K562 (cell line): ENCODE results near the gene TAS2R40. TPM values are rescaled to one million over a fixed set of nuclear protein-coding genes. Genes with fewer than 3 reads are reported as not detected.

Experiments used
- BCOR ChIP-seq: fragments of 450-650 bp; IDR thresholded peaks from 2 replicates; pipeline ENCODE4 v1.6.1; 2016
- CAMTA2 ChIP-seq: fragments of 250-450 bp; sonication (Bioruptor Pico); conservative IDR thresholded peaks from 2 replicates; pipeline ENCODE4 v1.5.1; 2022
- CHD2 ChIP-seq: IDR thresholded peaks from 2 replicates; pipeline ENCODE4 v1.6.1; 2011; ENCODE audit warnings: low read depth, low read length
- CREB3 ChIP-seq: fragments of 450-650 bp; conservative IDR thresholded peaks from 2 replicates; pipeline ENCODE4 v1.6.1; 2016; ENCODE audit warnings: missing genetic modification characterization, low read depth, mild to moderate bottlenecking, missing compliant biosample characterization, moderate library complexity
- E2F6 ChIP-seq, 2 experiments: IDR thresholded peaks; 2 replicates each; pipeline ENCODE4 v1.6.1; 2011; ENCODE audit warnings: borderline replicate concordance in 1 of 2, control low read depth in 1 of 2, low read depth in 1 of 2, low read length in 1 of 2, mild to moderate bottlenecking in 1 of 2, mixed read lengths in 1 of 2, moderate library complexity in 1 of 2; ENCODE audit not compliant: insufficient read depth in 1 of 2, insufficient read length in 1 of 2, poor library complexity in 1 of 2, severe bottlenecking in 1 of 2; ENCODE audit errors: extremely low read depth in 1 of 2
- GABPA ChIP-seq: fragments of 200-800 bp; sonication (Bioruptor generic); conservative IDR thresholded peaks from 2 replicates; pipeline ENCODE4 v1.6.1; 2016; ENCODE audit warnings: low read depth, missing genetic modification characterization, missing compliant biosample characterization
- HMBOX1 ChIP-seq: sonication (generic); IDR thresholded peaks from 2 replicates; pipeline ENCODE4 v1.6.1; 2016
- HSF4 ChIP-seq: fragments of 250-450 bp; sonication (Bioruptor Pico); IDR thresholded peaks from 2 replicates; pipeline ENCODE4 v2.1.2; 2022; ENCODE audit warnings: mild to moderate bottlenecking, moderate library complexity, borderline replicate concordance
- JUNB ChIP-seq: fragments of 450-650 bp; formaldehyde crosslinking; conservative IDR thresholded peaks from 2 replicates; pipeline ENCODE4 v1.4.0; 2020; ENCODE audit warnings: mild to moderate bottlenecking
- KLF6 ChIP-seq: fragments of 250-450 bp; sonication (Bioruptor Pico); IDR thresholded peaks from 2 replicates; pipeline ENCODE4 v1.4.0; 2020; ENCODE audit warnings: mild to moderate bottlenecking, moderate library complexity, borderline replicate concordance
- LCOR ChIP-seq: sonication (generic); formaldehyde crosslinking; IDR thresholded peaks from 2 replicates; pipeline ENCODE4 v1.8.0; 2022; ENCODE audit warnings: mild to moderate bottlenecking, missing genetic modification reagents
- LEF1 ChIP-seq: fragments of 450-650 bp; IDR thresholded peaks from 2 replicates; pipeline ENCODE4 v1.6.1; 2016; ENCODE audit warnings: mild to moderate bottlenecking
- NBN ChIP-seq: fragments of 450-650 bp; IDR thresholded peaks from 2 replicates; pipeline ENCODE4 v1.6.1; 2016; ENCODE audit warnings: low read depth, mild to moderate bottlenecking
- NONO ChIP-seq, 2 experiments: fragments of 200-400 bp in 1 of 2; fragments of 450-650 bp in 1 of 2; formaldehyde crosslinking in 1 of 2; IDR thresholded peaks; 2 replicates each; pipeline ENCODE4 v1.6.1; 2017; ENCODE audit warnings: low read depth in 2 of 2, mild to moderate bottlenecking in 2 of 2, moderate library complexity in 2 of 2, low read length in 1 of 2
- OTX1 ChIP-seq: fragments of 450-650 bp; formaldehyde crosslinking; IDR thresholded peaks from 2 replicates; pipeline ENCODE4 v1.4.0; 2022; ENCODE audit warnings: mild to moderate bottlenecking
- RBM25 ChIP-seq: fragments of 200-400 bp; formaldehyde crosslinking; IDR thresholded peaks from 2 replicates; pipeline ENCODE4 v1.6.1; 2018; ENCODE audit warnings: low read length, low read depth, moderate library complexity; ENCODE audit not compliant: severe bottlenecking
- TAF1 ChIP-seq: IDR thresholded peaks from 2 replicates; pipeline ENCODE4 v1.6.1; 2011; ENCODE audit warnings: mild to moderate bottlenecking, low read length, moderate library complexity; ENCODE audit not compliant: insufficient read depth, control insufficient read depth, severe bottlenecking; ENCODE audit errors: extremely low read depth
- TAF9B ChIP-seq: fragments of 450-650 bp; IDR thresholded peaks from 2 replicates; pipeline ENCODE4 v1.6.1; 2018; ENCODE audit warnings: mild to moderate bottlenecking; ENCODE audit not compliant: partially characterized antibody
- TEAD1 ChIP-seq, 2 experiments: fragments of 450-650 bp in 1 of 2; sonication (generic) in 1 of 2; formaldehyde crosslinking; IDR thresholded peaks; 2 replicates each; pipeline versions ENCODE4 v1.4.0 to v1.8.0; 2020 to 2022; ENCODE audit warnings: mild to moderate bottlenecking in 2 of 2, missing genetic modification reagents in 1 of 2
- USF1 ChIP-seq: sonication (generic); formaldehyde crosslinking; IDR thresholded peaks from 2 replicates; pipeline ENCODE4 v1.9.0; 2022; ENCODE audit warnings: mild to moderate bottlenecking, missing genetic modification reagents
- ZNF431 ChIP-seq: sonication (generic); formaldehyde crosslinking; IDR thresholded peaks from 2 replicates; pipeline ENCODE4 v1.8.0; 2022; ENCODE audit warnings: mild to moderate bottlenecking, missing genetic modification reagents
- ZNF561 ChIP-seq: fragments of 450-650 bp; formaldehyde crosslinking; conservative IDR thresholded peaks from 2 replicates; pipeline ENCODE4 v1.4.0; 2020; ENCODE audit warnings: mild to moderate bottlenecking, moderate library complexity
- ZNF668 ChIP-seq: fragments of 250-450 bp; sonication (Bioruptor Pico); IDR thresholded peaks from 2 replicates; pipeline ENCODE4 v1.8.0; 2022; ENCODE audit warnings: mild to moderate bottlenecking, inconsistent platforms
- polyA plus RNA-seq, 8 experiments: library from polyadenylated mRNA; depleted of rRNA in 4 of 8; stranded (reverse) in 5 of 8; unstranded in 3 of 8; fragments of >200 nt; fragmentation: Nextera tagmentation in 2 of 8; fragmentation: Illumina TruSeq in 1 of 8; extraction: Ambion mirVana in 2 of 8; extraction: Trizol in 1 of 8; gene quantifications; 2 replicates each; pipeline versions ENCODE4 v1.2.1 to v1.2.3, GENCODE V29; 2011 to 2014; ENCODE audit warnings: inconsistent platforms in 1 of 8, missing spikeins in 1 of 8
- total RNA-seq, 7 experiments: library from RNA; depleted of rRNA in 6 of 7; stranded (reverse); fragments of >200 nt in 6 of 7; fragmentation: Illumina TruSeq in 2 of 7; extraction: Trizol in 2 of 7; gene quantifications; 2 replicates each; pipeline versions ENCODE4 v1.2.1 to v1.2.3, GENCODE V29; 2011 to 2021; ENCODE audit warnings: low replicate concordance in 1 of 7

The TAS2R40 gene
- total and polyA plus RNA-seq, 9 of the 15 experiments (the other 6 are each of a cell fraction or from before 2014, with no cell fraction given): not detected

- TF ChIP-seq CREB3: no peak
- peak; percentile 40 to 71; a peak in 1 of 4 replicates for TF ChIP-seq TEAD1 (CRISPR knock-in tag; IDR thresholded peaks at IDR 0.05)
- peak; percentile 90 for TF ChIP-seq TAF1
- no peak for TF ChIP-seq HMBOX1
- TF ChIP-seq RBM25: no peak
- TF ChIP-seq GABPA (tag): peak; percentile 80
- TF ChIP-seq TAF9B: peak; percentile 93
- no peak for TF ChIP-seq USF1
- peak; percentile 66; the same call in 1 of the 2 replicates for TF ChIP-seq LCOR (CRISPR knock-in tag)
- TF ChIP-seq LEF1: no peak
- 0 out of 2 replicates have a peak, but pooled peaks have one; percentile 36 for TF ChIP-seq BCOR
- TF ChIP-seq OTX1 (CRISPR knock-in tag): peak; percentile 69; the same call in 1 of the 2 replicates
- no peak for TF ChIP-seq CHD2
- TF ChIP-seq ZNF561 (CRISPR knock-in tag): no peak
- TF ChIP-seq NBN: peak; percentile 81; the same call in 1 of the 2 replicates
- 0 out of 2 replicates have a peak, but pooled peaks have one; percentile 62 for TF ChIP-seq HSF4 (CRISPR knock-in tag)
- TF ChIP-seq CAMTA2: no peak
- no peak for TF ChIP-seq KLF6
- TF ChIP-seq E2F6 (IDR thresholded peaks at IDR 0.05; ENCODE audit: borderline replicate concordance in 1 of 2, extremely low read depth in 1 of 2, insufficient read depth in 1 of 2, insufficient read length in 1 of 2, low read depth in 1 of 2, low read length in 1 of 2, poor library complexity in 1 of 2, severe bottlenecking in 1 of 2): peak in 1 of 2 experiments; percentile 62
- no peak for TF ChIP-seq ZNF668
- 0 out of 2 replicates have a peak, but pooled peaks have one; percentile 46 for TF ChIP-seq JUNB (CRISPR knock-in tag)
- peak; percentile 72 for TF ChIP-seq ZNF431 (CRISPR knock-in tag)
- TF ChIP-seq NONO (IDR thresholded peaks at IDR 0.05; ENCODE audit: low read depth in 2 of 2, low read length in 1 of 2): peak in 1 of 2 experiments; percentile 56; a peak in 1 of 4 replicates
These were observed 41.7 kb downstream of the TAS2R40 start, which contains the start of gene GSTK1 (continued) for GRCh38 chr7:143263266-143264195.
